Measurements from ENCODE around the gene DLGAP3.

Gene DLGAP3

GRCh38 chr1:34863501-34863900, 65.9 kb downstream of the DLGAP3 start:
- Histone ChIP-seq H4K20me1 (peaks cover 7% of the 10 kb centered on the region; the same call in 1 of the 2 replicates), H3K27me3 (no peaks in the 10 kb centered on the region), H3K9ac (no peak overlapping the region), H3K36me3 (no peaks in the 10 kb centered on the region), H3K4me1 (peaks cover 23% of the 10 kb centered on the region), H3K27ac (no peak overlapping the region), H3K4me2 (no peak overlapping the region), H3K4me3 (no peak overlapping the region), H3K9me3 (no peaks in the 10 kb centered on the region)
- no peak for TF ChIP-seq Cebpa-rat (IDR thresholded peaks at IDR 0.05)

GRCh38 chr1:34859446-34860200, 69.8 kb downstream of the DLGAP3 start, which contains the start of gene SMIM12:
TSS of gene SMIM12 (minus strand) at chr1:34859749. CDS start at chr1:34855977, 3,772 bp downstream.
- TF ChIP-seq Cebpa-rat (IDR thresholded peaks at IDR 0.05): no peak
- Histone ChIP-seq H3K4me1 (peaks cover 23% of the 10 kb centered on the region), H4K20me1 (peaks cover 39% of the 10 kb centered on the region; the same call in 1 of the 2 replicates), H3K36me3 (peaks cover 19% of the 10 kb centered on the region), H3K4me2 (peak within 1 kb of the TSS; percentile 94), H3K4me3 (peak within 1 kb of the TSS; percentile 89), H3K27me3 (no peaks in the 10 kb centered on the region), H3K9ac (peak within 1 kb of the TSS; percentile 90), H3K27ac (peak within 1 kb of the TSS; percentile 85), H3K9me3 (no peaks in the 10 kb centered on the region)

- Histone ChIP-seq H3K27ac (peak overlapping the region; percentile 85), H3K27me3 (no peaks in the 10 kb centered on the region), H3K36me3 (peaks cover 26% of the 10 kb centered on the region), H3K4me1 (peaks cover 23% of the 10 kb centered on the region), H4K20me1 (peaks cover 46% of the 10 kb centered on the region; the same call in 1 of the 2 replicates), H3K9me3 (no peaks in the 10 kb centered on the region), H3K4me2 (peak overlapping the region; percentile 94), H3K9ac (peak overlapping the region; percentile 90), H3K4me3 (peak overlapping the region; percentile 89)
- no peak for TF ChIP-seq Cebpa-rat (IDR thresholded peaks at IDR 0.05)
Measured at GRCh38 chr1:34858901-34859445, 70.5 kb downstream of the DLGAP3 start.

DNA sequence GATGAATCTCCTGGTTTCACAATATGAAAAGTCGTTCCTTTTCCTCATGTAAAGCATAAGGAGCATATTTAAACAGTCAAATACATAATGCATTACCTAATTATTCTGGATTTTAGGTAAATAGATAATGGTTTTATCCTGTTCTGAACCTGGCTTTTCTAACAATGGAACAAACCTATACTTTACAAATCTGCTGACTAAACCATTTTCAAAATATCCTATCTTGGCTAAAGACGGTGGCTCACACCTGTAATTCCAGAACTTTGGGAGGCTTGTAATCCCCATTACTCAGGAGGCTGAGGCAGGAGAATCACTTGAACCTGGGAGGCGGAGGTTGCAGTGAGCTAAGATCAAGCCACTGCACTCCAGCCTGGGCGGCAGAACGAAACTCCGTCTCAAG, 72.8 kb downstream of the DLGAP3 start:
- Histone ChIP-seq H3K4me1 (peaks cover 23% of the 10 kb centered on the region), H3K27me3 (no peaks in the 10 kb centered on the region), H3K36me3 (peaks cover 41% of the 10 kb centered on the region), H3K9ac (no peak overlapping the region), H3K4me3 (no peak overlapping the region), H4K20me1 (peaks cover 64% of the 10 kb centered on the region), H3K4me2 (no peak overlapping the region), H3K27ac (no peak overlapping the region), H3K9me3 (no peaks in the 10 kb centered on the region)
- no peak for TF ChIP-seq Cebpa-rat (IDR thresholded peaks at IDR 0.05)

DNA sequence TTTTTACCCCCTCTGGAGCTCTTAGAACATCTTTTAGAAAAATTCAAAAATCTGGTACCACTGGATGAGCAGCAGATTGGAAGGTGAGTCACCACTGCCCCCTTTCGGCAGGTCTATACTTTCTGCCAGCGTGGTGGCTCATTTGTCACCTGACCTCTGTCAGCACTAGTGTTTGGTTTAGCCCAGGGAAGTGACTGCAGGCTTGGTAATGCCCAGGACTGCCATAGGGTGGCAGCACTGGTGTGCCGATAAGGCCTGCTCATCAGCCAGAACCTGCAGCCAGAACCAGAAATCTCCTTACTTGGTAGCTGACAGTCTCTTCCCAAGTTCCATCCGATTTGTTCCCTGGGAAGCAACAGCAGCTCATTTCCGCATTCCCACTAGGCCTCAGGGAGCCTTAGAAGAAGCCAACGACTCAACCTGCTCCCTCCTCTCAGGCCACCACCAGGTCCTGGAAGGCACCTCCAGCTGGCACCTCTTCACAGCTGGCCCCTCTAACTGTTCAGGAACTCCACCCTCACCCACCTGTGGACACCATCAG, 76.7 kb downstream of the DLGAP3 start:
- H3K27ac ChIP-seq: no peak overlapping the region
- no peak overlapping the region for H3K4me2 ChIP-seq
- H3K9me3 ChIP-seq: no peaks in the 10 kb centered on the region
- H3K4me1 ChIP-seq: peaks cover 4% of the 10 kb centered on the region
- TF ChIP-seq Cebpa-rat (IDR thresholded peaks at IDR 0.05): no peak
- no peak overlapping the region for H3K4me3 ChIP-seq
- H3K9ac ChIP-seq: no peak overlapping the region
- H3K27me3 ChIP-seq: no peaks in the 10 kb centered on the region
- peaks cover 71% of the 10 kb centered on the region for H3K36me3 ChIP-seq
- H4K20me1 ChIP-seq: peaks cover 75% of the 10 kb centered on the region

- no peak for TF ChIP-seq Cebpa-rat (IDR thresholded peaks at IDR 0.05)
- H3K27me3 ChIP-seq: no peaks in the 10 kb centered on the region
- H3K9me3 ChIP-seq: no peaks in the 10 kb centered on the region
- H4K20me1 ChIP-seq: peaks cover 79% of the 10 kb centered on the region
- H3K36me3 ChIP-seq: peaks cover 75% of the 10 kb centered on the region
- no peaks in the 10 kb centered on the region for H3K4me1 ChIP-seq
- no peak overlapping the region for H3K4me3 ChIP-seq
- no peak overlapping the region for H3K9ac ChIP-seq
- H3K27ac ChIP-seq: no peak overlapping the region
- no peak overlapping the region for H3K4me2 ChIP-seq
Measured at GRCh38 chr1:34851431-34852105, 77.9 kb downstream of the DLGAP3 start.

GRCh38 chr1:34850382-34850781, 79.1 kb downstream of the DLGAP3 start:
- Histone ChIP-seq H4K20me1 (peaks cover 80% of the 10 kb centered on the region), H3K27ac (no peak overlapping the region), H3K9me3 (no peaks in the 10 kb centered on the region), H3K4me1 (no peaks in the 10 kb centered on the region), H3K9ac (no peak overlapping the region), H3K4me2 (no peak overlapping the region), H3K4me3 (no peak overlapping the region), H3K27me3 (no peaks in the 10 kb centered on the region), H3K36me3 (peaks cover 64% of the 10 kb centered on the region)
- TF ChIP-seq Cebpa-rat (IDR thresholded peaks at IDR 0.05): no peak

- Histone ChIP-seq H3K4me2 (no peak overlapping the region), H3K36me3 (peaks cover 38% of the 10 kb centered on the region), H3K27me3 (no peaks in the 10 kb centered on the region), H3K27ac (no peak overlapping the region), H3K4me1 (no peaks in the 10 kb centered on the region), H3K4me3 (no peak overlapping the region), H4K20me1 (peaks cover 66% of the 10 kb centered on the region), H3K9me3 (no peaks in the 10 kb centered on the region), H3K9ac (no peak overlapping the region)
- TF ChIP-seq Cebpa-rat (IDR thresholded peaks at IDR 0.05): no peak
Measured at GRCh38 chr1:34847094-34847493, 82.4 kb downstream of the DLGAP3 start.

- H3K9ac ChIP-seq: no peak overlapping the region
- no peaks in the 10 kb centered on the region for H3K9me3 ChIP-seq
- peaks cover 30% of the 10 kb centered on the region for H3K36me3 ChIP-seq
- no peak overlapping the region for H3K4me2 ChIP-seq
- TF ChIP-seq Cebpa-rat (IDR thresholded peaks at IDR 0.05): no peak
- H4K20me1 ChIP-seq: peaks cover 58% of the 10 kb centered on the region
- H3K27ac ChIP-seq: no peak overlapping the region
- no peak overlapping the region for H3K4me3 ChIP-seq
- no peaks in the 10 kb centered on the region for H3K4me1 ChIP-seq
- no peaks in the 10 kb centered on the region for H3K27me3 ChIP-seq
Measured at GRCh38 chr1:34846265-34846664, 83.2 kb downstream of the DLGAP3 start.

Measured in BLaER1 (cell line).